NK-92 treated with Interleukin-12 subunit alpha and Interleukin-12 subunit beta, amount 100 ng/mL, for 24 hours (cell line): ENCODE results near the gene IL3.
A peak's percentile ranks its signal among the peaks of the same experiment; 100 is the strongest.
"Not testable (repeated sequence)": the region's sequence is repeated elsewhere in the genome, so short reads cannot be mapped to it uniquely, and the experiment has no call there.

Source experiments
- DNase-seq: peaks from one replicate; lab custom pipeline; 2025; lab: John Stamatoyannopoulos, UW

Gene IL3

GRCh38 chr5:132095424-132095972 is 35.0 kb downstream of the IL3 start:
- no peak for DNase-seq

- DNase-seq, result no peak
Observed at GRCh38 chr5:132096904-132097303, 36.4 kb downstream of the IL3 start.

GRCh38 chr5:132098151-132098594 is 37.7 kb downstream of the IL3 start:
- DNase-seq, result no peak

- DNase-seq, result no peak
Observed at GRCh38 chr5:132098621-132099020, 38.2 kb downstream of the IL3 start.

DNA sequence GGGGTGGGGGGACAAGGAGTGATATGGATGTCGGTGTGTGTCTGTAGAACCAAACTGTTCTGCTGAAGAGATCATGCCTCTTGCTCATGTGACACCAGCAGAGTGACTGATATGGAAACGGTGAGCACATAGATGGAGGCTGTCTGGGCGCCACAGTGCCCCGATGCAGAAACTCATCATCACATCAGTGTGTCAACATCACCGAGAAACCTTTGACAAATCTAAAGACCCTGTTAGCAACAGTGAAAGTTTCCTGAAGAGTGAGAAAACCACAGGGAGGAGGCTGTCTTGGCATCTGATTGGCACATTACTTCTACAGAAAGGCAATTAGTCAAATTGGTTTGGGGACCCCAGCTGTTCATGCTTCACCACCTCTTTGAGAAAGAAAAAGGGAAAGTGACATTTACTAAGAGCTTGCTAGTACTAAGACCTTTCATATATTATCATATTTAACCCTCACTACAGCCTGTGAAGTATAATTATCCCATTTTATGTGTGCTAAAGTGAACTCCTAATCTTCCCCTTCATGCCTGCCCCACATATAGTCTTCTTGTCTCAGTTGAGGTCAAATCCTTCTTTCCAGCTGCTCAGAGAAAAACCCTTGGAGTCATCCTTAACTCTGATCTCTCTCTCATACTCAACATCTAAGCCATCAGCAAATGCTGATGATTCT is 38.8 kb downstream of the IL3 start:
- peak; percentile 75 for DNase-seq

GRCh38 chr5:132099905-132100304 is 39.5 kb downstream of the IL3 start:
- DNase-seq, result no peak

DNA sequence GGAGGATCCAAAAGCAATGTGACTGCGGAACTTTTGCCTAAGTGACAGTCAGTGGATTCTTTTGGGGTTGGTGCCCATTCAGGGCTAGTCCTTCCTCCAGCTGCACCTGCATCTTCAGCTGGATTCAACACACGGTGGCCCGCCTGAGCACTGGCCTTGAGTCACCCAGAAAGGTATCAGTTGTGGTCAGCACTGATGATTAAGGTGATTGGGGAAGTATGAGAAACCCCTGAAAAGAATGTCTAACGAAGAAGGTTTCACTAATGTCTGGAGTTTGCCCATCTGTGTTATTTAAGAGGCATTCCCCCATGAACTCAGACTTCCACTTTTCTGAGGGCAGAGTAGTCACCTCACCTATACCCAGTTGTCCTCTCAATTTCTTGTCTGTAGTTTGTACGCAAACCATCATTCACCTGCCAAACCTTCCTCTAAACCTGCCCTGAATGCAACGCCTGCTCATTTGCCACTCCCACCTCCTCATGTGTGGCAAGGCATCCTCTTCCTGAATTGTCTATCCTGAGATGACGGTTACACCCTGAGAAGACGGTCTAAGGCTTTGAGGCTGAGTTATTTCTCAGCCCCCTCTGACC is 40.3 kb downstream of the IL3 start:
- DNase-seq, result no peak

- DNase-seq, result no peak
Observed at GRCh38 chr5:132101385-132101880, 41.0 kb downstream of the IL3 start.

- DNase-seq, result no peak
Observed at GRCh38 chr5:132102101-132102701, 41.7 kb downstream of the IL3 start.

GRCh38 chr5:132102944-132103331 is 42.5 kb downstream of the IL3 start:
- no peak for DNase-seq

DNA sequence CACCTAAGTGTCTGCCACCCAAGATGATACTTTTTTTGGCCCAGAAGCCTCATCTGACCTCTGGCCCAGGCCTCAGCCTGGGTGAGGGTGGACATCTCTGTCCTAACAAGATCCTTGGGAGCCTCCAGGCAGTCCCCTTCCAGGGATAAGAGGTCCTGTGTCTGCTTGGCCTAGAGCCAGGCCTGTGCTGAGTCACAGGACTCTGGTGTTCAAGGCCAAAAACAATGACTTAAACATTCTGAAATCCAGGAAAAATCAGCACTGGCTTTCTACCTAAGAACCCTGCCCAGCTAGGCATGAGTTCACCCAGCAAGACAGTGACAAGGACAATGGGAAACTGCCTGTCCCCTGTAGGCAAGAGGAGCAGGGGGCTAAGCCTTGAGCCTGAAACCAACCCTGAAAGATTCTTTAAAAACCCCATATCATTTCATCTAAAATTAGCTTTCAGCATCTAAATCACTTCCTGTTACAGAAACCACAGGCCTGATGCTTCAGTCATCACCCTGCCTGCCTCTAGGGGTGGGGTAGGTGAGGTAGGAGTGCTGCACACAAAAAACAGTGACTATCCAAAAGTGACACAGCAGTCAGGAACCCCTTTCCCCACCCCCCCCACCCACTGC is 43.0 kb downstream of the IL3 start:
- DNase-seq, result peak; percentile 69

GRCh38 chr5:132103969-132104391 is 43.5 kb downstream of the IL3 start:
- no peak for DNase-seq

GRCh38 chr5:132104556-132104955 is 44.1 kb downstream of the IL3 start:
- no peak for DNase-seq

DNA sequence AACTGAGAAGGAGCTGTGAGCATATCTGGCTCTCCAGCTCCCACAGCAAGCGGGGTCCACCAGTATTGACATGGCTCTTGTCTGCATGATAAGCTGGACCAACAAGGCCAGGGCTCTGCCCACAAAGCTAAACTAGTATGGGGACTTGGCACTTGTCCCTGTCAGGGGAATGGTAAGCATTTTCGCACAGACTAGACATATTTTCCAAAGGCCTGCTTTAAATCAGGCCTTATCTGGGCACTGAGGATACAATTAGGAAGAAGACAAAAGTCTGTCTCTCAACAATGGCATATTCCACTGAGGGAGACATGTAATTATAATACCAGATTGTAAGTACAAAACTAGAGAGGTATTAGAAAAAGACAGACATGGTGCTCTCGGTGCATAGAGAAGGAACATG is 45.2 kb downstream of the IL3 start:
- no peak for DNase-seq

DNA sequence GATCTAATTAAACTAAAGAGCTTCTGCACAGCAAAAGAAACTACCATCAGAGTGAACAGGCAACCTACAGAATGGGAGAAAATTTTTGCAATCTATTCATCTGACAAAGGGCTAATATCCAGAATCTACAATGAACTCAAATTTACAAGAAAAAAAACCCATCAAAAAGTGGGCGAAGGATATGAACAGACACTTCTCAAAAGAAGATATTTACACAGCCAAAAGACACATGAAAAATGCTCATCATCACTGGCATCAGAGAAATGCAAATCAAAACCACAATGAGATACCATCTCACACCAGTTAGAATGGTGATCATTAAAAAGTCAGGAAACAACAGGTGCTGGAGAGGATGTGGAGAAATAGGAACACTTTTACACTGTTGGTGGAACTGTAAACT is 48.0 kb downstream of the IL3 start:
- DNase-seq, result not testable (repeated sequence)

GRCh38 chr5:132108957-132109356 is 48.5 kb downstream of the IL3 start:
- DNase-seq, result not testable (repeated sequence)

DNA sequence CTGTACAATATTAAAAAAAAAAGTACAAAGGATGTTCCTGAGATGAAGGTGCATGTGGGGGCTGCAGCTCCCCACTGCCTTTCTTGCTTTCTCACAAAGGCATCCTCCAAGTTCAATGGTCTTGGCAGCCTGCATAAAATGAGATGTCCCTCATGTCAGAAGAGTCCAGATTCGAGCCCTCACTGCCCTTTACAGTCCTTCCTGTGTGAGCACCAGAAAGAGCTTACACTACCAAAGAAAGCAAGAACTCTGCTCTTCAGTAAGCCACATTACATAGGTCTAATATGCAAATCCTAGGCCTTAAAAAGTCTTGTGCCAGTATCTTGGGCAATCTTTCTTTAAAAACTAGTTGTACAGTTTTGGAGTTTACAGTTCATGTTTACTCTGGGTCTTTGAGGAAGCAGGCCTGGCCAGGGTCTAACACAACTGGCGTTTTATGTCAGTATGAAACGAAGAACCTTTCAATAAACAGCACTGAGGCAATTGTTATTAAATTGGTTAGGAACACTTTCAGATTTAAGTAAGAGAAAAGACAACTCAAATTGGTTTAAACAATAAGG is 49.1 kb downstream of the IL3 start:
- DNase-seq, result no peak

GRCh38 chr5:132110195-132110594 is 49.7 kb downstream of the IL3 start:
- no peak for DNase-seq

DNA sequence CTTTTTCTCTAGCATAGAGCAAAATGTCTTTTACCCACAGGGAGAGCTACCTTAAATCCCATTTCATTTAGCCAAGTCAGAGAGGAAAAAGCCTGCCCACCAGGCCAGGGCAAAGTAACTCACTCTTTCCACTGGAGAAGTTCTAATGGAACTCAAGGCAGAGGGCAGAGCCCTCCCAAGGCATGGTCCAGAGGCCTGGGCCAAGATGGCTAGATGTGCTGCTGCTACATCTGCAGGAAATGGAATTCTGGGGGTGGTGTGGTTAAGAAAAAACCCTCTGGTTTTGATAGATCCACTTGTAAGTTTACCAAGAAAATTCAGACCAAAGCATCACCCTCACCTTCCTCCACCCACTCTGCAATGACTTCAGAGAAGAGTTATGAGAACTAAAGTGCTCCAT is 50.5 kb downstream of the IL3 start:
- no peak for DNase-seq

GRCh38 chr5:132112111-132112510 is 51.7 kb downstream of the IL3 start:
- DNase-seq, result no peak
